ENCODE data around the gene TMEM203.

Gene TMEM203

GRCh38 chr9:137221506-137222111 is 16.2 kb upstream of the TMEM203 start:
- no peak for DNase-seq (ENCODE audit: low read depth)

GRCh38 chr9:137221095-137221505 is 15.7 kb upstream of the TMEM203 start:
- no peak for DNase-seq (ENCODE audit: low read depth)
- TF ChIP-seq, protein P1, sequence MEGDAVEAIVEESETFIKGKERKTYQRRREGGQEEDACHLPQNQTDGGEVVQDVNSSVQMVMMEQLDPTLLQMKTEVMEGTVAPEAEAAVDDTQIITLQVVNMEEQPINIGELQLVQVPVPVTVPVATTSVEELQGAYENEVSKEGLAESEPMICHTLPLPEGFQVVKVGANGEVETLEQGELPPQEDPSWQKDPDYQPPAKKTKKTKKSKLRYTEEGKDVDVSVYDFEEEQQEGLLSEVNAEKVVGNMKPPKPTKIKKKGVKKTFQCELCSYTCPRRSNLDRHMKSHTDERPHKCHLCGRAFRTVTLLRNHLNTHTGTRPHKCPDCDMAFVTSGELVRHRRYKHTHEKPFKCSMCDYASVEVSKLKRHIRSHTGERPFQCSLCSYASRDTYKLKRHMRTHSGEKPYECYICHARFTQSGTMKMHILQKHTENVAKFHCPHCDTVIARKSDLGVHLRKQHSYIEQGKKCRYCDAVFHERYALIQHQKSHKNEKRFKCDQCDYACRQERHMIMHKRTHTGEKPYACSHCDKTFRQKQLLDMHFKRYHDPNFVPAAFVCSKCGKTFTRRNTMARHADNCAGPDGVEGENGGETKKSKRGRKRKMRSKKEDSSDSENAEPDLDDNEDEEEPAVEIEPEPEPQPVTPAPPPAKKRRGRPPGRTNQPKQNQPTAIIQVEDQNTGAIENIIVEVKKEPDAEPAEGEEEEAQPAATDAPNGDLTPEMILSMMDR (conservative IDR thresholded peaks at IDR 0.05; ENCODE audit: low read length) = no peak
- H3K4me3 ChIP-seq (ENCODE audit: low read length) = no peak overlapping the region

More at GRCh38 chr9:137221506-137222111, 16.2 kb upstream of the TMEM203 start:
- H3K4me3 ChIP-seq (ENCODE audit: low read length) = peak overlapping the region; percentile 27
- TF ChIP-seq, protein P1 (conservative IDR thresholded peaks at IDR 0.05; ENCODE audit: low read length) = no peak

DNA sequence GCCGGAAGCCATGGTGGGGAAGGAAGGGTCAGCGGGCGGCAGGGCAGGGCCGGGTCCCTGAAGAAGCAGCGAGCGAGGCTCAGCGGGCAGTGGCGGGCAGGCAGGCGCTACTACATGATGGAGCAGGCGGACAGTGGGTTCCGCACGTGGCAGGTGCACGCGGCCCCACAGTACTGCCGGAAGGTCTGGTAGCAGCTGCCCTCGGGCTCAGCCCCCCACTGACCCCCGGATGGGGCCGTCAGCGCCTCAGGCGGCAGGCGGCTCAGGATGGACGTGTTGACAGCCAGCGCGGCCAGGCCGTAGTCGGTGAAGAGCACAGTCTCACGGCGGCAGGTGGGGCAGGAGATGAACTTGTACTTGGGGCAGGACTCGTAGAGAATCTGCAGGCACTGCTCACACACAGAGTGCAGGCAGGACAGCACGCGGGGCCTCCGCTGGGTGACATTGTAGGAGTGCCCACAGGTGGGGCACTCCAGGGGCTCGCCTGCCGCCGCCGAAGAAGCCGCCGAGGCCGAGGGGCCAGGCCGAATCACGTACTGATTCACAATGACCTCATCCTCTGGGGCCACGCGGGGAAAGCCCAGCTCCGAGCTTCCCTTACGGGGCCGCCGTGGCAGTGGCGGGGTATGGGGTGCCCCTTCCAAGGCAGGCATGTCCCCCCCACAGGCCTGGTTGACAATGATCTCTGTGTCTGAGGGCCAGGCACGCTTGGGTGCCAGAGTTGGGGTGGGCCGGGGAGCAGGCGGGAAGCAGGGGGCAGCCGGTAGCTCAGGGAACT is 15.1 kb upstream of the TMEM203 start:
- TF ChIP-seq, protein P1 (conservative IDR thresholded peaks at IDR 0.05; ENCODE audit: low read length) = no peak
- no peak overlapping the region for H3K4me3 ChIP-seq (ENCODE audit: low read length)
- no peak for DNase-seq (ENCODE audit: low read depth)

DNA sequence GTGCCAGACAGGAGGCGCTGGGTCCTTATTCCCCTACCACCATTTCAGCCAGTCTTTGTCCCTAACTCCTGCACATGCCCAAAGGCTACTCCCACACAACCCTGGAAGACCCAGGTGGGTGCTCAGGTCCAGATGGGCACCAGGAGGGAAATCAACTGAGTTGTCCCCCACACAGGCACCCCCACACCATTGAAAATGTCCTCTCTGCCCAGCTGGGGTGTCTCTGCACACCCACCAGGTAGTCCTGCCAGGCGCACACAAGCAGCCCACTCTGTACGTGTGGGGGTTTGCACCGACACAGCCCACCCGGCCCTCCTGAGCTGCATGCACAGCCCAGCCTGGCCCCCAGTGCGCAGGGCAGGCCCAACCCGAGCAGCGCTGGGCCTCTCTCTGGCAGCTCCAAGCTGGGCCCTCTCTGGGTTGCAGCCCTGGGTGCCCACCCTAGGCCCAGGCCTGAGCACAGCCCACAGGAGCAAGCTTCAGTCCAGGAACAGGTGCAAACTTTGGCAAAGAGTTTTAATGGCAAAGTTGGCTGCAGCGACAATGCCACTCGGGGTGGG is 14.4 kb upstream of the TMEM203 start:
- TF ChIP-seq, protein P1 (conservative IDR thresholded peaks at IDR 0.05; ENCODE audit: low read length) = no peak
- DNase-seq (ENCODE audit: low read depth) = no peak

DNA sequence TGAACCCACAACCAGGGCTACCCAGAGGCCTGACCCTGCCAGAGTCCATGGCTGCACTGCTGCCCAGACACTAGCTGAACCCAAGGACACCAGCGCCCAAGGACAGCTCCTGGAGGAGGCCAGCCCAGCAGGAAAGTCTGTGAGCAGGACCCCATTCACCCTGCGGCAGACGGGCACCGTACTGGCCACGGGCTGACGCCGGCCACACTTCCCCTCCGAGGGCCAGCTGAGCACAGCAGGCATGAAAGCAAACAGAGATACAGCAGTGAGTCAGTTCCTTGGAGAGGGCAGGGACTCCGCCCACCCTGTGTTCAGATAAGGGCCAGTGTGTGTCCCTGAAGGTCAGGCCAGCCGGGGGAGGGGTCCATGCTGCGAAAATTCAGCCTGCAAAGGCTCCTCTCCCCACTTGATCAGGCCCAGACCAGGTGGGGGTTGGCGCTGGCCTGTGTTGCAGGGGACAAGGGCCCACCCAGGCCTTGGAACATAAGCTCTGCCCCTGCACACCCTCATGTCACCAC is 13.4 kb upstream of the TMEM203 start:
- DNase-seq (ENCODE audit: low read depth) = no peak
- TF ChIP-seq, protein P1 (conservative IDR thresholded peaks at IDR 0.05; ENCODE audit: low read length) = no peak
- no peak overlapping the region for H3K4me3 ChIP-seq (ENCODE audit: low read length)

More for the DNA sequence above, 14.4 kb upstream of the TMEM203 start:
- no peak overlapping the region for H3K4me3 ChIP-seq (ENCODE audit: low read length)

DNA sequence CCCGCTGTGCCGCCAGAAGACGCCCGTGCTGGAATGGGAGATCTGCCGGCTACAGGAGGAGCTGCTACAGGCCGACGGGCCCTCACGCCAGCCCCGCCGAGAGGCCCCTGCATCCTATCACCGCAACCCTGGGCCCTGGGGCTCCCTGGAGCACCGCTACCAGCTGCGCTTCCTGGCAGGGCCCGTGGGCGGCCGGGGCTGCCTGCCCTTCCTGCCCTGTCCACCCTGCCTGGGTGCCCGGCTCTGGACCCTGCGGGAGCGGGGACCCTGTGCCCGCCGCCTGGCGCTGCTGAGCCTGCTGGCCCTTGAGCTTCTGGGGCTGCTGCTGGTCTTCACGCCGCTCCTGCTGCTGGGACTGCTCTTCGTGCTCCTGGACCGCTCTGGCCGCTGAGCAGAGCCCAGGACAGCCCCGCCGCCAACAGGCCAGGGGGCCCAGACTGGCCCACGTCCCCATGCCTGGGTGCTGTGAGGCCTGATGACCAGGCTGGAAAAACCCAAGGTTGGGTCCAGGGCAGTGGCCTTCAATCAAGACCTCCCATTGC is 12.8 kb upstream of the TMEM203 start:
- no peak for DNase-seq (ENCODE audit: low read depth)
- TF ChIP-seq, protein P1 (conservative IDR thresholded peaks at IDR 0.05; ENCODE audit: low read length) = no peak
- H3K4me3 ChIP-seq (ENCODE audit: low read length) = no peak overlapping the region
